Measurements from ENCODE around the gene PLEKHG5.
A peak's percentile ranks its signal among the peaks of the same experiment; 100 is the strongest.

The PLEKHG5 gene

GRCh38 chr1:6424000-6424565, 67.4 kb downstream of the PLEKHG5 start:
- no peak for DNase-seq
- H3K27me3 Mint-ChIP-seq, result peaks cover 63% of the 10 kb centered on the region
- peak overlapping the region; percentile 26 for H3K4me3 Mint-ChIP-seq
- H3K4me1 Mint-ChIP-seq (ENCODE audit: low read depth), result peaks cover 14% of the 10 kb centered on the region
- H3K9me3 Mint-ChIP-seq, result no peaks in the 10 kb centered on the region
- no peaks in the 10 kb centered on the region for H3K36me3 Mint-ChIP-seq (ENCODE audit: low read depth)
- H3K27ac Mint-ChIP-seq, result no peak overlapping the region

GRCh38 chr1:6423321-6423999, 68.0 kb downstream of the PLEKHG5 start:
- no peak overlapping the region for H3K4me3 Mint-ChIP-seq
- no peak overlapping the region for H3K27ac Mint-ChIP-seq
- H3K36me3 Mint-ChIP-seq (ENCODE audit: low read depth), result no peaks in the 10 kb centered on the region
- peak; percentile 82 for DNase-seq
- H3K9me3 Mint-ChIP-seq, result no peaks in the 10 kb centered on the region
- peaks cover 67% of the 10 kb centered on the region for H3K27me3 Mint-ChIP-seq
- peaks cover 15% of the 10 kb centered on the region for H3K4me1 Mint-ChIP-seq (ENCODE audit: low read depth)

GRCh38 chr1:6421266-6421665, 70.2 kb downstream of the PLEKHG5 start:
- Mint-ChIP-seq H3K4me1 (ENCODE audit: low read depth) (peaks cover 15% of the 10 kb centered on the region), H3K36me3 (ENCODE audit: low read depth) (no peaks in the 10 kb centered on the region), H3K4me3 (no peak overlapping the region), H3K27ac (no peak overlapping the region), H3K27me3 (peaks cover 81% of the 10 kb centered on the region), H3K9me3 (no peaks in the 10 kb centered on the region)
- DNase-seq, result no peak

GRCh38 chr1:6420454-6421042, 70.9 kb downstream of the PLEKHG5 start:
- H3K27me3 Mint-ChIP-seq, result peaks cover 83% of the 10 kb centered on the region
- no peaks in the 10 kb centered on the region for H3K9me3 Mint-ChIP-seq
- DNase-seq, result no peak
- no peak overlapping the region for H3K27ac Mint-ChIP-seq
- no peak overlapping the region for H3K4me3 Mint-ChIP-seq
- H3K4me1 Mint-ChIP-seq (ENCODE audit: low read depth), result peaks cover 15% of the 10 kb centered on the region
- H3K36me3 Mint-ChIP-seq (ENCODE audit: low read depth), result no peaks in the 10 kb centered on the region

GRCh38 chr1:6419804-6420453, 71.5 kb downstream of the PLEKHG5 start, which contains the start of gene HES2:
Gene HES2, minus strand, starts transcription at chr1:6419919. Its CDS starts 99 bp downstream, at chr1:6419820.
- H3K36me3 Mint-ChIP-seq (ENCODE audit: low read depth), result no peaks in the 10 kb centered on the region
- H3K9me3 Mint-ChIP-seq, result no peaks in the 10 kb centered on the region
- H3K27me3 Mint-ChIP-seq, result peaks cover 85% of the 10 kb centered on the region
- no peak within 1 kb of the TSS for H3K27ac Mint-ChIP-seq
- peaks cover 19% of the 10 kb centered on the region for H3K4me1 Mint-ChIP-seq (ENCODE audit: low read depth)
- no peak for DNase-seq
- no peak within 1 kb of the TSS for H3K4me3 Mint-ChIP-seq

- DNase-seq, result no peak
- Mint-ChIP-seq H3K36me3 (ENCODE audit: low read depth) (no peaks in the 10 kb centered on the region), H3K4me1 (ENCODE audit: low read depth) (peaks cover 24% of the 10 kb centered on the region), H3K27me3 (peaks cover 89% of the 10 kb centered on the region), H3K27ac (no peak overlapping the region), H3K9me3 (no peaks in the 10 kb centered on the region), H3K4me3 (no peak overlapping the region)
These were observed 72.1 kb downstream of the PLEKHG5 start for GRCh38 chr1:6419397-6419803.

GRCh38 chr1:6418668-6419396, 72.6 kb downstream of the PLEKHG5 start:
- Mint-ChIP-seq H3K4me3 (no peak overlapping the region), H3K9me3 (no peaks in the 10 kb centered on the region)
- DNase-seq, result no peak

GRCh38 chr1:6417961-6418667, 73.4 kb downstream of the PLEKHG5 start:
- Mint-ChIP-seq H3K4me1 (ENCODE audit: low read depth) (peaks cover 16% of the 10 kb centered on the region), H3K27ac (no peak overlapping the region), H3K9me3 (no peaks in the 10 kb centered on the region), H3K27me3 (peaks cover 89% of the 10 kb centered on the region), H3K4me3 (no peak overlapping the region), H3K36me3 (ENCODE audit: low read depth) (no peaks in the 10 kb centered on the region)
- no peak for DNase-seq

More at GRCh38 chr1:6418668-6419396, 72.6 kb downstream of the PLEKHG5 start:
- peaks cover 21% of the 10 kb centered on the region for H3K4me1 Mint-ChIP-seq (ENCODE audit: low read depth)
- H3K27ac Mint-ChIP-seq, result no peak overlapping the region
- no peaks in the 10 kb centered on the region for H3K36me3 Mint-ChIP-seq (ENCODE audit: low read depth)
- peaks cover 89% of the 10 kb centered on the region for H3K27me3 Mint-ChIP-seq

All from activated T-cell treated with anti-CD3 and anti-CD28 coated beads, Interleukin-2, amount 50 U/mL, for 24 hours (primary cell).